Measurements from ENCODE around the gene ZNF580. TPM values are rescaled to one million over a fixed set of nuclear protein-coding genes. Genes with fewer than 3 reads are reported as not detected.

The ZNF580 gene
- polyA plus RNA-seq, 1 donor: 39.9 TPM

- no peak for DNase-seq
These were observed 48.8 kb downstream of the ZNF580 start for GRCh38 chr19:55689411-55690108.

- DNase-seq: no peak
These were observed 49.4 kb downstream of the ZNF580 start for GRCh38 chr19:55690109-55690768.

DNA sequence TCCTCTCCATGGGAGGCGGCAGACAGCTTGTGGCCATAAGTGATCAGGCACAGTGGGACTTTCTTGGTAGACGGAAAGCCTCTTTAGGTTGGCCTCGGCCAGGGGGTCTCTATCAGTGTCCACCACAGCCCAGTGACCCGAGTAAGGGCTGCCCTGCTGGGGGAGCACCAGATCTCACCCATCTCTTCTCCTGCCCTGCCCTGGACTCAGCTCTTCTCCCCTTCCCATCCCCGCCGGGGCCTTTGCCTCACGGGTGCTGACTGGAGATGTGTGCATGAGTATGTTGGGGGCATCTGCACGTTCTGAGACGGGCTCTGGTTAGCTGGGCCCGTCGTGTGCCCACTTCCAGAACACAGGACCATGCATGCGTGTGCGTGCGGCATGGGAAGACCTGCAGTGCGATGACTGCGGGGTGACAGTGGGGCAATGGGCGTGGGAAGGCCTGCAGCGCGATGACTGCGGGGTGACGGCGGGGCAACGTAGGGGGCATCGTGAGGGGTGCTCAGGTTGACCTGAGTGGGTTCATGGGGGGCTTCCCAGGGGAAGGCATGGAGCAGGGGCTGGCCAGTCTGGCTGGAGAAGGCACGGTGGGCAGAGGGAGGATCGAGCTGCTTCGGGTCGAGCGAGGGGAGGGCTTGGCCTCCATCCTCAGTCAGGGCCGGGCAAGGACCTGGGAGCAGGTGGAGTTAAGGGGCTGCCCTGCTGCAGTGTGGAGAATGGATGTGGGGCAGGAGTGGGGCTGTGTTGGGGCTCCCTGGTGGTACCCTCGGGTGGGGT lies 50.2 kb downstream of the ZNF580 start:
- no peak for DNase-seq

DNA sequence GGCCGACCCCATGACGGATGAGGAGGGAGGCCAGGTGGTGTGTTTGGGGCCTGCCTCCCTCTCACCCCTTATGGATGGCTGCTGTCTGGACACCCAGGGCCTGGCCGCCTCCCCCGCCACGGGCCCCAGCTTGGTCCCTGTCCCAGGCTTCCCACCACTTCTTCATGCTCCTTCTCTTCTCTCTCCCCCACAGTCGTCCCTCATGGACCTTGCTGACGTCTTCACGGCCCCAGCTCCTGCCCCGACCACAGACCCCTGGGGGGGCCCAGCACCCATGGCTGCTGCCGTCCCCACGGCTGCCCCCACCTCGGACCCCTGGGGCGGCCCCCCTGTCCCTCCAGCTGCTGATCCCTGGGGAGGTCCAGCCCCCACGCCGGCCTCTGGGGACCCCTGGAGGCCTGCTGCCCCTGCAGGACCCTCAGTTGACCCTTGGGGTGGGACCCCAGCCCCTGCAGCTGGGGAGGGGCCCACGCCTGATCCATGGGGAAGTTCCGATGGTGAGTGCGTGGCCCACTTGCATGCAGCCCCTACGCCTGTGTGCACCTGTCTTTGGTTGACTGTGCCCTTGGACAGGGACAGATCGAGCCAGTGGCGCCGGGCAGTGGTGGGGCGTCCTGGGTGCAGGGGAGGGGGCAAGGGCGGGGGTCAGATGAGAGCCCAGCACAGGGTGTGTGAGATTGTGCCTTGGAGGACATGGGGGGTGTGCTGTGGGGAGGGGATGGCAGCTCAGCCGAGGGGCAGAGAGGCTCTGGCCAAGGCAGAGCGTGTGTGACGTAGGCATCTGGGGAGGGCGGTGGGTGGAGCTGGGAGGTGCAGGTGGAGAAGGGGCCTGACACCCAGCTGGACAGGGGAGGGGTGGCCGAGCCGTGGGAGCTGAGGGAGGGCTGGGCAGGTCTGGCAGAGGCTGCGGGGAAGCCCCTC lies 51.0 kb downstream of the ZNF580 start:
- DNase-seq: no peak

DNA sequence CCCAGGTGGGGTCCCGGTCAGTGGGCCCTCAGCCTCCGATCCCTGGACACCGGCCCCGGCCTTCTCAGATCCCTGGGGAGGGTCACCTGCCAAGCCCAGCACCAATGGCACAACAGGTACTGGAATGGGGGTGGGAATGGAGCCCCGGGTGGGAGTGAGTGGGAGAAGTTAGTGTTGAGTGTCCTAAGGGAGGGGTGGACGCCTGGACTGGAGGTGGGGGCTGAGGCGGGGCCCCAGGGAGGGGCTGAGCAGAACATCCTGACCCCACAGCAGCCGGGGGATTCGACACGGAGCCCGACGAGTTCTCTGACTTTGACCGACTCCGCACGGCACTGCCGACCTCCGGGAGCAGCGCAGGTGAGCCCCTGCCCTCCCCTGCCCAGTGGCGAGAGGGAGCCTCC lies 51.9 kb downstream of the ZNF580 start:
- DNase-seq: no peak

Other genes starting within 250 kb of the ZNF580 start
- gene UBE2S, start 233.2 kb upstream of the ZNF580 start, polyA plus RNA-seq (ENCODE audit: insufficient read length): 43.7 TPM
- 0.20 TPM for gene SHISA7, start 197.7 kb upstream of the ZNF580 start, polyA plus RNA-seq (ENCODE audit: insufficient read length)
- 30.1 TPM for gene ISOC2, start 179.4 kb upstream of the ZNF580 start, polyA plus RNA-seq (ENCODE audit: insufficient read length)
- gene C19orf85, start 176.3 kb upstream of the ZNF580 start, polyA plus RNA-seq (ENCODE audit: insufficient read length): not detected
- 2.4 TPM for gene ZNF628, start 164.4 kb upstream of the ZNF580 start, polyA plus RNA-seq (ENCODE audit: insufficient read length)
- 36.8 TPM for gene NAT14, start 155.8 kb upstream of the ZNF580 start, polyA plus RNA-seq (ENCODE audit: insufficient read length)
- gene SSC5D, start 152.6 kb upstream of the ZNF580 start, polyA plus RNA-seq (ENCODE audit: insufficient read length): 1.1 TPM
- 1.1 TPM for gene SBK2, start 103.9 kb upstream of the ZNF580 start, polyA plus RNA-seq (ENCODE audit: insufficient read length)
- gene SBK3, start 95.5 kb upstream of the ZNF580 start, polyA plus RNA-seq (ENCODE audit: insufficient read length): 0.58 TPM
- 16.1 TPM for gene ZNF579, start 60.2 kb upstream of the ZNF580 start, polyA plus RNA-seq (ENCODE audit: insufficient read length)
- gene FIZ1, start 41.5 kb upstream of the ZNF580 start, polyA plus RNA-seq (ENCODE audit: insufficient read length): 20.7 TPM
- 5.4 TPM for gene ZNF524, start 40.7 kb upstream of the ZNF580 start, polyA plus RNA-seq (ENCODE audit: insufficient read length)
- gene ZNF865, start 35.4 kb upstream of the ZNF580 start, polyA plus RNA-seq (ENCODE audit: insufficient read length): 6.3 TPM
- gene ZNF784, start 16.4 kb upstream of the ZNF580 start, polyA plus RNA-seq (ENCODE audit: insufficient read length): 10.0 TPM
- 20.7 TPM for gene ZNF581, start 2.6 kb downstream of the ZNF580 start, polyA plus RNA-seq (ENCODE audit: insufficient read length)
- gene CCDC106, start 7.2 kb downstream of the ZNF580 start, polyA plus RNA-seq (ENCODE audit: insufficient read length): 19.3 TPM
- 164 TPM for gene U2AF2, start 14.0 kb downstream of the ZNF580 start, polyA plus RNA-seq (ENCODE audit: insufficient read length)
- 83.3 TPM for gene EPN1, start 34.2 kb downstream of the ZNF580 start, polyA plus RNA-seq (ENCODE audit: insufficient read length)
- 0.17 TPM for gene NLRP9, start 97.4 kb downstream of the ZNF580 start, polyA plus RNA-seq (ENCODE audit: insufficient read length)
- gene RFPL4A, start 118.1 kb downstream of the ZNF580 start, polyA plus RNA-seq (ENCODE audit: insufficient read length): not detected
- 0.25 TPM for gene RFPL4AL1, start 128.1 kb downstream of the ZNF580 start, polyA plus RNA-seq (ENCODE audit: insufficient read length)
- 0.25 TPM for gene NLRP11, start 191.0 kb downstream of the ZNF580 start, polyA plus RNA-seq (ENCODE audit: insufficient read length)
- not detected for gene NLRP4, start 195.5 kb downstream of the ZNF580 start, polyA plus RNA-seq (ENCODE audit: insufficient read length)